HAP-1 (cell line): Measurements from ENCODE around the gene KCNE3.
"Not testable (repeated sequence)": the region's sequence is repeated elsewhere in the genome, so short reads cannot be mapped to it uniquely, and the experiment has no call there.

Source experiments
- DNase-seq, 2 experiments: peaks; one replicate each; pipeline ENCODE4 v3.0.0-alpha.2; 2016 to 2020; ENCODE audit warnings: low spot score in 2 of 2
- H3K27me3 ChIP-seq: fragments of 250-450 bp; sonication (Bioruptor Pico); 2 replicates; pipeline ENCODE4 v1.5.1; 2020; ENCODE audit warnings: low read depth, mild to moderate bottlenecking, moderate library complexity
- H3K36me3 ChIP-seq: fragments of 250-450 bp; sonication (Bioruptor Pico); replicated peaks from 2 replicates; pipeline ENCODE4 v1.5.1; 2020; ENCODE audit warnings: mild to moderate bottlenecking
- H3K4me1 ChIP-seq: fragments of 250-450 bp; sonication (Bioruptor Pico); 2 replicates; pipeline ENCODE4 v1.5.1; 2020; ENCODE audit warnings: mild to moderate bottlenecking
- H3K4me3 ChIP-seq: fragments of 250-450 bp; sonication (Bioruptor Pico); 2 replicates; pipeline ENCODE4 v1.5.1; 2020; ENCODE audit warnings: mild to moderate bottlenecking, moderate library complexity
- H3K9me3 ChIP-seq: fragments of 250-450 bp; sonication (Bioruptor Pico); 2 replicates; pipeline ENCODE4 v1.5.1; 2020; ENCODE audit warnings: mild to moderate bottlenecking, moderate library complexity
- in situ Hi-C: fragments of 300-500 bp; cut with MboI; formaldehyde crosslinking; loops from 3 replicates; pipeline ENCODE4 v1.14.3; 2020; ENCODE audit warnings: low sequenced_read_pairs, inconsistent platforms, mixed read lengths

Gene KCNE3

GRCh38 chr11:74444173-74444826 is 23.0 kb downstream of the KCNE3 start:
- Histone ChIP-seq H3K27me3 (no peaks in the 10 kb centered on the region), H3K9me3 (0 out of 2 replicates have a peak, but pooled peaks cover 2% of the 10 kb centered on the region), H3K4me1 (peaks cover 5% of the 10 kb centered on the region), H3K36me3 (no peaks in the 10 kb centered on the region), H3K4me3 (no peak overlapping the region)
- peak in 1 of 2 experiments; percentile 32 for DNase-seq
- in situ Hi-C loops: no loop called here

GRCh38 chr11:74443071-74443864 is 24.1 kb downstream of the KCNE3 start:
- peaks cover 5% of the 10 kb centered on the region for H3K4me1 ChIP-seq
- peak in 1 of 2 experiments; percentile 28 for DNase-seq
- no peaks in the 10 kb centered on the region for H3K36me3 ChIP-seq
- H3K9me3 ChIP-seq: 0 out of 2 replicates have a peak, but pooled peaks cover 2% of the 10 kb centered on the region
- H3K27me3 ChIP-seq: no peaks in the 10 kb centered on the region
- no peak overlapping the region for H3K4me3 ChIP-seq
- in situ Hi-C loops: no loop called here

- no peaks in the 10 kb centered on the region for H3K36me3 ChIP-seq
- in situ Hi-C loops: no loop called here
- no peaks in the 10 kb centered on the region; the same call in none of the 2 replicates for H3K4me1 ChIP-seq
- no peak for DNase-seq
- H3K27me3 ChIP-seq: no peaks in the 10 kb centered on the region
- no peak overlapping the region for H3K4me3 ChIP-seq
- 0 out of 2 replicates have a peak, but pooled peaks cover 2% of the 10 kb centered on the region for H3K9me3 ChIP-seq
These were observed 24.7 kb downstream of the KCNE3 start for GRCh38 chr11:74442636-74443035.

- H3K4me1 ChIP-seq: no peaks in the 10 kb centered on the region; the same call in 1 of the 2 replicates
- H3K4me3 ChIP-seq: no peak overlapping the region
- no peak for DNase-seq
- H3K27me3 ChIP-seq: no peaks in the 10 kb centered on the region
- H3K36me3 ChIP-seq: no peaks in the 10 kb centered on the region
- in situ Hi-C loops: no loop called here
- H3K9me3 ChIP-seq: 0 out of 2 replicates have a peak, but pooled peaks cover 2% of the 10 kb centered on the region
These were observed 28.7 kb downstream of the KCNE3 start for GRCh38 chr11:74438681-74439080.

- no peak overlapping the region for H3K4me3 ChIP-seq
- H3K27me3 ChIP-seq: no peaks in the 10 kb centered on the region
- in situ Hi-C loops: no loop called here
- DNase-seq: no peak
- H3K4me1 ChIP-seq: no peaks in the 10 kb centered on the region
- no peaks in the 10 kb centered on the region for H3K36me3 ChIP-seq
- 0 out of 2 replicates have a peak, but pooled peaks cover 2% of the 10 kb centered on the region for H3K9me3 ChIP-seq
These were observed 29.8 kb downstream of the KCNE3 start for GRCh38 chr11:74437441-74438042.

GRCh38 chr11:74434528-74434927 is 32.8 kb downstream of the KCNE3 start:
- Histone ChIP-seq H3K4me1 (no peaks in the 10 kb centered on the region), H3K27me3 (no peaks in the 10 kb centered on the region), H3K9me3 (no peaks in the 10 kb centered on the region), H3K36me3 (no peaks in the 10 kb centered on the region), H3K4me3 (no peak overlapping the region)
- in situ Hi-C loops: no loop called here
- no peak for DNase-seq

- H3K27me3 ChIP-seq: no peaks in the 10 kb centered on the region
- H3K9me3 ChIP-seq: no peaks in the 10 kb centered on the region; the same call in 1 of the 2 replicates
- no peaks in the 10 kb centered on the region for H3K36me3 ChIP-seq
- H3K4me1 ChIP-seq: no peaks in the 10 kb centered on the region
- H3K4me3 ChIP-seq: no peak overlapping the region
- DNase-seq: no peak
- in situ Hi-C loops: no loop called here
These were observed 38.1 kb downstream of the KCNE3 start for GRCh38 chr11:74429205-74429604.

- in situ Hi-C loops: no loop called here
- no peaks in the 10 kb centered on the region for H3K4me1 ChIP-seq
- H3K27me3 ChIP-seq: no peaks in the 10 kb centered on the region
- DNase-seq: no peak
- H3K4me3 ChIP-seq: no peak overlapping the region
- H3K9me3 ChIP-seq: no peaks in the 10 kb centered on the region; the same call in 1 of the 2 replicates
- H3K36me3 ChIP-seq: no peaks in the 10 kb centered on the region
These were observed 39.9 kb downstream of the KCNE3 start for GRCh38 chr11:74427384-74427886.

- in situ Hi-C loops: no loop called here
- DNase-seq: no peak
- no peaks in the 10 kb centered on the region; the same call in 1 of the 2 replicates for H3K4me1 ChIP-seq
- no peaks in the 10 kb centered on the region for H3K27me3 ChIP-seq
- H3K36me3 ChIP-seq: no peaks in the 10 kb centered on the region
- H3K9me3 ChIP-seq: no peaks in the 10 kb centered on the region; the same call in 1 of the 2 replicates
- H3K4me3 ChIP-seq: no peak overlapping the region
These were observed 42.2 kb downstream of the KCNE3 start for GRCh38 chr11:74425100-74425499.

- H3K4me3 ChIP-seq: no peak overlapping the region
- no peaks in the 10 kb centered on the region for H3K27me3 ChIP-seq
- in situ Hi-C loops: no loop called here
- H3K4me1 ChIP-seq: peaks cover 22% of the 10 kb centered on the region
- H3K36me3 ChIP-seq: no peaks in the 10 kb centered on the region
- no peaks in the 10 kb centered on the region for H3K9me3 ChIP-seq
- peak in 1 of 2 experiments; percentile 36 for DNase-seq
These were observed 48.8 kb downstream of the KCNE3 start for GRCh38 chr11:74418509-74418895.

GRCh38 chr11:74417860-74418508 is 49.4 kb downstream of the KCNE3 start:
- no peak overlapping the region for H3K4me3 ChIP-seq
- no peaks in the 10 kb centered on the region for H3K27me3 ChIP-seq
- H3K9me3 ChIP-seq: no peaks in the 10 kb centered on the region
- DNase-seq: no peak
- in situ Hi-C loops: no loop called here
- peaks cover 22% of the 10 kb centered on the region for H3K4me1 ChIP-seq
- H3K36me3 ChIP-seq: no peaks in the 10 kb centered on the region

- Histone ChIP-seq H3K9me3 (no peaks in the 10 kb centered on the region), H3K27me3 (no peaks in the 10 kb centered on the region), H3K4me1 (peaks cover 22% of the 10 kb centered on the region), H3K36me3 (no peaks in the 10 kb centered on the region), H3K4me3 (no peak overlapping the region)
- in situ Hi-C loops: no loop called here
- DNase-seq: peak; percentile 47 to 58
These were observed 50.0 kb downstream of the KCNE3 start for GRCh38 chr11:74417379-74417804.

- H3K27me3 ChIP-seq, in situ Hi-C loops, H3K36me3 ChIP-seq, H3K9me3 ChIP-seq, H3K4me3 ChIP-seq, DNase-seq: not testable (repeated sequence)
- H3K4me1 ChIP-seq: peaks cover 22% of the 10 kb centered on the region
These were observed 50.4 kb downstream of the KCNE3 start for GRCh38 chr11:74416974-74417373.
